ENCODE measurements around the gene ZSCAN16.

- TF ChIP-seq CTCF (conservative IDR thresholded peaks at IDR 0.05) (no peak), ZFX (IDR thresholded peaks at IDR 0.05) (no peak)
Measured at GRCh38 chr6:28089054-28089453, 35.4 kb upstream of the ZSCAN16 start.
